ENCODE data around the gene PMM1. TPM values are rescaled to one million over a fixed set of nuclear protein-coding genes. Genes with fewer than 3 reads are reported as not detected.

The PMM1 gene
- total and polyA plus RNA-seq, 2 of the 13 experiments (the other 11 are each of a cell fraction or from before 2014, with no cell fraction given) = 17.8 to 95.6 TPM

GRCh38 chr22:41621099-41621910 is 31.7 kb upstream of the PMM1 start, which contains the start of gene XRCC6 (continued):
- TF ChIP-seq ZNF207 (IDR thresholded peaks at IDR 0.05; ENCODE audit: borderline replicate concordance) (no peak), ZNF607 (CRISPR knock-in tag; IDR thresholded peaks at IDR 0.05; ENCODE audit: borderline replicate concordance) (peak; percentile 80), REXO4 (CRISPR knock-in tag; IDR thresholded peaks at IDR 0.05; ENCODE audit: borderline replicate concordance) (no peak), PBX2 (CRISPR knock-in tag; IDR thresholded peaks at IDR 0.05) (peak; percentile 19; the same call in 1 of the 2 replicates), KDM6A (CRISPR knock-in tag; IDR thresholded peaks at IDR 0.05; ENCODE audit: low read depth) (no peak), EEA1 (CRISPR knock-in tag; IDR thresholded peaks at IDR 0.05; ENCODE audit: borderline replicate concordance) (peak; percentile 37; the same call in 1 of the 2 replicates), ZNF577 (CRISPR knock-in tag; IDR thresholded peaks at IDR 0.05; ENCODE audit: borderline replicate concordance, low read depth) (no peak), ZNF256 (CRISPR knock-in tag; conservative IDR thresholded peaks at IDR 0.05) (no peak), ARID4A (CRISPR knock-in tag; IDR thresholded peaks at IDR 0.05; ENCODE audit: borderline replicate concordance) (peak; percentile 93), IRF2 (CRISPR knock-in tag; IDR thresholded peaks at IDR 0.05) (no peak; the same call in 1 of the 2 replicates), SRSF4 (IDR thresholded peaks at IDR 0.05; ENCODE audit: low read depth, low read length, poor library complexity, severe bottlenecking) (no peak), SIN3B (IDR thresholded peaks at IDR 0.05; ENCODE audit: low read length) (no peak), ZNF605 (CRISPR knock-in tag; IDR thresholded peaks at IDR 0.05) (peak; percentile 78), SALL1 (CRISPR knock-in tag; IDR thresholded peaks at IDR 0.05) (peak; percentile 80), ZNF670 (CRISPR knock-in tag; IDR thresholded peaks at IDR 0.05; ENCODE audit: borderline replicate concordance) (no peak; the same call in 1 of the 2 replicates), ZNF569 (CRISPR knock-in tag; IDR thresholded peaks at IDR 0.05; ENCODE audit: borderline replicate concordance) (no peak), MBD4 (IDR thresholded peaks at IDR 0.05; ENCODE audit: borderline replicate concordance, low read length) (no peak), LBX2 (CRISPR knock-in tag; IDR thresholded peaks at IDR 0.05; ENCODE audit: borderline replicate concordance) (0 out of 2 replicates have a peak, but pooled peaks have one; percentile 61), AFF4 (CRISPR knock-in tag; IDR thresholded peaks at IDR 0.05) (no peak), MIXL1 (CRISPR knock-in tag; IDR thresholded peaks at IDR 0.05) (no peak)

All from HepG2 (cell line).